DOHH2 (cell line): ENCODE results near the gene SORL1.

ENCODE experiments used
- H3F3A ChIP-seq: fragments of 200-600 bp; sonication (generic), shearing (Covaris generic); 2 replicates; pipeline ENCODE4 v1.6.0; 2016; ENCODE audit warnings: antibody characterized with exemption, mild to moderate bottlenecking; ENCODE audit not compliant: control insufficient read depth, insufficient read depth
- H3K27ac ChIP-seq: fragments of 200-600 bp; sonication (generic); 2 replicates; pipeline ENCODE4 v1.5.1; 2014; ENCODE audit warnings: low read depth, mild to moderate bottlenecking, low read length, moderate library complexity
- H3K27me3 ChIP-seq: fragments of 200-600 bp; sonication (generic); 2 replicates; pipeline ENCODE4 v1.6.1; 2014; ENCODE audit warnings: mild to moderate bottlenecking, low read length, mixed read lengths; ENCODE audit not compliant: control insufficient read depth
- H3K36me3 ChIP-seq: fragments of 200-600 bp; sonication (generic); 2 replicates; pipeline ENCODE4 v1.6.1; 2014; ENCODE audit warnings: mild to moderate bottlenecking, low read length, moderate library complexity, mixed read lengths; ENCODE audit not compliant: control insufficient read depth
- H3K4me1 ChIP-seq: fragments of 200-600 bp; sonication (generic); 2 replicates; pipeline ENCODE4 v1.6.1; 2014; ENCODE audit warnings: mild to moderate bottlenecking, low read length, mixed read lengths; ENCODE audit not compliant: control insufficient read depth
- H3K4me2 ChIP-seq: fragments of 200-600 bp; sonication (generic); 2 replicates; pipeline ENCODE4 v1.6.0; 2014; ENCODE audit warnings: mild to moderate bottlenecking, low read length, moderate library complexity
- H3K4me3 ChIP-seq: fragments of 200-600 bp; sonication (generic); 2 replicates; pipeline ENCODE4 v1.5.1; 2014; ENCODE audit warnings: mild to moderate bottlenecking, low read length, mixed read lengths
- H3K79me2 ChIP-seq: fragments of 200-600 bp; sonication (generic); 2 replicates; pipeline ENCODE4 v1.6.1; 2014; ENCODE audit warnings: mild to moderate bottlenecking, low read length, mixed read lengths; ENCODE audit not compliant: control insufficient read depth
- H3K9me2 ChIP-seq: fragments of 200-600 bp; sonication (generic); replicated peaks from 2 replicates; pipeline ENCODE4 v1.6.1; 2014; ENCODE audit warnings: mild to moderate bottlenecking, low read length, mixed read lengths; ENCODE audit not compliant: control insufficient read depth
- H3K9me3 ChIP-seq: fragments of 200-600 bp; sonication (generic); 2 replicates; pipeline ENCODE4 v1.6.1; 2014; ENCODE audit warnings: antibody characterized with exemption, low read length, mixed read lengths; ENCODE audit not compliant: control insufficient read depth, insufficient read depth
- H4K20me1 ChIP-seq: fragments of 200-600 bp; sonication (generic); 2 replicates; pipeline ENCODE4 v1.6.0; 2014; ENCODE audit warnings: low read depth, mild to moderate bottlenecking, antibody characterized with exemption, low read length, moderate library complexity; ENCODE audit not compliant: control insufficient read depth, insufficient read depth
- EZH2phosphoT487 ChIP-seq: fragments of 200-600 bp; sonication (generic); IDR thresholded peaks from 2 replicates; pipeline ENCODE4 v1.6.1; 2017; ENCODE audit warnings: borderline replicate concordance, mild to moderate bottlenecking, antibody characterized with exemption, low read length, moderate library complexity, mixed read lengths
- TF ChIP-seq, protein P1 (sequence below): fragments of 200-600 bp; sonication (generic); IDR thresholded peaks from one replicate; pipeline ENCODE4 v1.5.1; 2014; ENCODE audit warnings: antibody characterized with exemption, mild to moderate bottlenecking, low read depth, low read length; ENCODE audit not compliant: poor library complexity, severe bottlenecking

The SORL1 gene

DNA sequence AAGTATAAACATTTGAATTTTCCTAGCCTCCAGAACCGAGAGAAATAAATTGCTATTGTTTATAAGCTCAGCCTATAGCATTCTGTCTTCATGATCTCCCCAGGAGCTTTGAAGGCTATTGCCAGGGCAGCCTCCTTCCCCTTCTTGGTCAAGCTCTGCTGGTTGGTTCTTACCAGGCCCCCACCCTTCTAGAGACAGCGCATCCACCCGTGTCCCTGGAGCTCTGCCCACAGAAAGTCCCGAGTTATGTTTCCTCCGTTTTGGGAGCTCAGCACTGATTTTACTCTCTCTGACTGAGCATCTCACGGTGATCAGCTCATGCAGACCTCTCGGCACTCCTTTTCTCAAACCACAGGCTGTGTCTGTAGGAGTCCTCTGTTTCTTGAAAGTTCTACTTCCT is 124.4 kb downstream of the SORL1 start:
- H3K4me2 ChIP-seq = no peak overlapping the region
- TF ChIP-seq, protein P1, sequence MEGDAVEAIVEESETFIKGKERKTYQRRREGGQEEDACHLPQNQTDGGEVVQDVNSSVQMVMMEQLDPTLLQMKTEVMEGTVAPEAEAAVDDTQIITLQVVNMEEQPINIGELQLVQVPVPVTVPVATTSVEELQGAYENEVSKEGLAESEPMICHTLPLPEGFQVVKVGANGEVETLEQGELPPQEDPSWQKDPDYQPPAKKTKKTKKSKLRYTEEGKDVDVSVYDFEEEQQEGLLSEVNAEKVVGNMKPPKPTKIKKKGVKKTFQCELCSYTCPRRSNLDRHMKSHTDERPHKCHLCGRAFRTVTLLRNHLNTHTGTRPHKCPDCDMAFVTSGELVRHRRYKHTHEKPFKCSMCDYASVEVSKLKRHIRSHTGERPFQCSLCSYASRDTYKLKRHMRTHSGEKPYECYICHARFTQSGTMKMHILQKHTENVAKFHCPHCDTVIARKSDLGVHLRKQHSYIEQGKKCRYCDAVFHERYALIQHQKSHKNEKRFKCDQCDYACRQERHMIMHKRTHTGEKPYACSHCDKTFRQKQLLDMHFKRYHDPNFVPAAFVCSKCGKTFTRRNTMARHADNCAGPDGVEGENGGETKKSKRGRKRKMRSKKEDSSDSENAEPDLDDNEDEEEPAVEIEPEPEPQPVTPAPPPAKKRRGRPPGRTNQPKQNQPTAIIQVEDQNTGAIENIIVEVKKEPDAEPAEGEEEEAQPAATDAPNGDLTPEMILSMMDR = no peak
- no peak for TF ChIP-seq EZH2phosphoT487
- peaks cover 8% of the 10 kb centered on the region for H3K79me2 ChIP-seq
- H3K27ac ChIP-seq = no peak overlapping the region
- no peaks in the 10 kb centered on the region for H3K9me3 ChIP-seq
- H3K4me3 ChIP-seq = no peak overlapping the region
- H4K20me1 ChIP-seq = no peaks in the 10 kb centered on the region
- H3F3A ChIP-seq = peaks cover 7% of the 10 kb centered on the region
- H3K9me2 ChIP-seq = no peaks in the 10 kb centered on the region
- H3K36me3 ChIP-seq = peaks cover 100% of the 10 kb centered on the region
- no peaks in the 10 kb centered on the region for H3K27me3 ChIP-seq
- H3K4me1 ChIP-seq = peaks cover 65% of the 10 kb centered on the region

DNA sequence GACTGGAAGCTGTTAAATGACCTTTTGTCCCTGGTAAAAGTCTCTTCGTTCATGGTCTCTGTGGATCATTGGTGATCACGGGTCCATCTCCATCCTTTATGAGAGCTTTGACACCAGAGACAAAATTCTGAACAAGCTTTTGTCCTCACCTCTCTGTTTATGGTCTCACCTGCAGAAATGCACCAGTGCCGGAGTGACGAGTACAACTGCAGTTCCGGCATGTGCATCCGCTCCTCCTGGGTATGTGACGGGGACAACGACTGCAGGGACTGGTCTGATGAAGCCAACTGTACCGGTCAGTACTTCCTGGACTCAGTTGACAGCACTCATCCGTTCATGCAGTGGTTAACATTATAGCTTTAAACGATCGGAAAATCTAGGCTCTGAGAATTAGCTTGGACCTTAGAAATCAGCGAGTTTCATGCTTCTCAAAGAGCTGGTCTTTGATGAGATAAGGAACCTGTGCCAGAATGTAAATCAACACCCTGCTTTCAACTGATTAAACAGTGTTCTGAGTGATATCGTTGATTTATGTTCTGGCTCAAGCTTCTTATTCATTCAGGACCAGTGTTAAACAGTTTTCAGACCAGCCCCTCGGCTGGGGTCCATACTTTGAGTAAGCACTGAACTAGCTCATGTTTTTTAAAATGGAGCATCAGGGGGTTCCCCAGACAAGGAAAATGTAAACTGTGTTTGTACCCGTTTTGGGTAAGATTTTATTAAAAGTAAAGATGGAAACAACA is 125.2 kb downstream of the SORL1 start:
- TF ChIP-seq, protein P1 = no peak
- TF ChIP-seq EZH2phosphoT487 = no peak
- no peak overlapping the region for H3K4me2 ChIP-seq
- no peak overlapping the region for H3K27ac ChIP-seq
- peaks cover 65% of the 10 kb centered on the region for H3K4me1 ChIP-seq
- H3K79me2 ChIP-seq = peaks cover under 1% of the 10 kb centered on the region
- H3K27me3 ChIP-seq = no peaks in the 10 kb centered on the region
- peaks cover 100% of the 10 kb centered on the region for H3K36me3 ChIP-seq
- no peak overlapping the region for H3K4me3 ChIP-seq
- no peaks in the 10 kb centered on the region for H3K9me2 ChIP-seq
- H3K9me3 ChIP-seq = no peaks in the 10 kb centered on the region
- H4K20me1 ChIP-seq = no peaks in the 10 kb centered on the region
- H3F3A ChIP-seq = peaks cover 14% of the 10 kb centered on the region

DNA sequence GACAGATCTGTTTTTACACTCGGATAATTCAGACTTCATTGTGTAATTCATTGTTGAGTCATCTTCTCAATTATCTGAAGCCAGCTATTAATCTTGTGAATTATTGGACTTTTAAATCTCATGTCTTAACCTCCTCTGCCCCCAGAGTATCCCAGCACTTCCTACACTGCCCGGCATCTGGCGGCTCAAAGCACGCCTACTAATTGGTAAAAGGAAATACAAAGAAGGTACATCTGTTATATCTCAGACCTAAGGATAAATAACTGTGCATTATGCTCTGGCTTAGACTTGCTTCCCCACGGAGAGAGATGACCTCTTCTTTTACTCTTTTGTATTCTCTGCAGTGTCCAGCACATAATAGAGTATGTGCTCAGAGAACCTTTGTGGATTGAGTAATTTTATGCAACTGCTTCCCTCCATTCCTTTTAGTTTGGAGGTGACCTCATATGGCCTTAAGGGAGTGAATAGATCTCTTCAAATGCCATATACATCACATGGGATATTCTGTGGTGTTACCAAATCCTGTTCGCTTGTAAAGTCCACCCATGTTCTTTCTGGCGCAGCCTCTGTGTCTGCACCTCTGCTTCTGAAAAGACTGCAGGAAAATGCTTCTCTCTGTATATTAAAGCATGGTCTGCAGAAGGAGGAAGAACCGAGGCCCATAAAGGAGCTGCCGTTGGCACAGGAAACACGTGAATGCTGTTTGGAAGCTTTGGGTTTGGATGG is 126.3 kb downstream of the SORL1 start:
- Histone ChIP-seq H3K27me3 (no peaks in the 10 kb centered on the region), H3K27ac (no peak overlapping the region), H3K4me2 (no peak overlapping the region), H3F3A (peaks cover 19% of the 10 kb centered on the region), H3K79me2 (peaks cover 6% of the 10 kb centered on the region; the same call in 1 of the 2 replicates), H3K36me3 (peaks cover 100% of the 10 kb centered on the region), H3K4me1 (peaks cover 65% of the 10 kb centered on the region), H3K9me3 (no peaks in the 10 kb centered on the region), H3K9me2 (no peaks in the 10 kb centered on the region), H3K4me3 (no peak overlapping the region), H4K20me1 (no peaks in the 10 kb centered on the region)
- no peak for TF ChIP-seq EZH2phosphoT487
- TF ChIP-seq, protein P1 = no peak
